Stimulated activated CD4-positive, alpha-beta T cell treated with anti-CD3 and anti-CD28 coated beads, Interleukin-15, amount 100 ng/mL, for 48 hours (primary cell): Measurements from ENCODE around the gene CRYAA.
"Not testable (repeated sequence)": the region's sequence is repeated elsewhere in the genome, so short reads cannot be mapped to it uniquely, and the experiment has no call there.

Source experiments
- DNase-seq, 2 donors: peaks; one replicate each; pipeline ENCODE4 v3.0.0-alpha.2; 2020; ENCODE audit warnings: low read depth in 2 of 2

Gene CRYAA

DNA sequence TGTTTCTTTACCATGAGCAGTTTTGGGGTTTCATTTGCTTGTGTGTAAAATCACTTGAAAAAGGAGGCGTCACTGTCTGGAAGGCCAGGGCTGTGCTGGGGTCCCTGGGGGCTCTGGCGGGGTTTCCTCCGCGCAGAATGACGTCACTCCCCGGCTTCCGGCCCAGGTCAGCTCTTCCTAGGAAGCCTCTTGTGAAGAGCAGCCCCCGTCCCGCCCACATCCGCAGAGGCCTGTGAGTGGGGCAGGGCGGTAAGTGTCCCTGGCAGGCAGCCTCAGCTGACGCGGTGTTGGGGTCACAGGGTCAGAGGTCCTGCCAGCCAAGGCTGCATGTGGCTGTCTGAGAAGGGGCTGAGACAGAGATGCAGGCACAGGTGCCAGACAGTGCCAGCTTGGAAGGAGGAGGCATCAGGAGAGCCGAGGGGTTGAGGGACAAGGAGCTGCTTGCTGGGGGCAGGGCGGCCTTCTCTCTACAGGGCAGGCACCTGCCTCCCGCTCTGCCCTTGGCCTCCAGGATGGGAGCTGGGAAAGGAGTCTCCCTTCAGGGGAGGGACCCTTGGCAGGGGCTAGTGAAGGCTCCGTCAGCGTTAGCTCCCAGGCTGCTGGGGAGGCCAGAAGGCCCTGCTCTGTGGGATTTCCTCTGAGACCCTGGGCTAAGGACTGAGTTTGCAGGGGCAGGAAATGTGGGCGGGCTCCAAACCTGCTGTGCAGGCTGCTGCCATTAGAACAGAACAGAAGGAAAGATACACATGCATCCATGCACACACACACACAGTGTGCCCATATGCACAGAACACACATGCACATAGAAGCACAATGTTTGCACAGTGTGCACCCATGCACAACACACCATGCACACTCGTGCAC, 8.5 kb downstream of the CRYAA start:
- not testable (repeated sequence) for DNase-seq

DNA sequence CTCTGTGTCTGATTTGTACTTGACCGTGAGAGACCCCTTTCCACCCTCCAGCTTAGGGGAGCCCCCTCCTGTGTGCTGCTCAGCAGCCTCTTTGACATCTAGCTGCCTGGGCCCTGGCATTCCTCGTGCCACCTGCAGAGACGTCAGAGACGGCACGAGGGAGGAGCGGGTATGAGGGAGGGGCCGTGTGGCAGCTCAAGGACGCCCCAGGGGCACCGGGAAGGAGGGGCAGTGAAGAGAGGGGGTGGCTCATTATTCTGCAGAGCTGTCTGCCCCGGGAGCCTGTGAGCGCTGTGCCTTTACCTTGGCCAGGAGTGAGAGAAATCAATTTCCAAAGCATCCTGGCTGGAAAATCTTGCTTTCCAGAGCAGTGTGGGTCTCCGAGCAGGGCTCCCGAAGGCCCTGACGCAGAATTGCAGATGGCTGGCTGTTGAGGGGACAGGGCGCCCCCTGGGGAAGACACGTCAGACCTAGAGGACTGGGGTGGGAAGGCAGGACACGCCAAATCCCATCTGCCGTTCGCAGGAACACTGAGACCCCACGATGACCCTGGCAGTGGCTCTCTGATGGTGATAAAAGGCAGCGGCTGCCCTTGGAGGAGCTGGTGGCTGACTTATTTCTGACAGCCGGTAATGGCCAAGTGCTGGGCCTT, 9.5 kb downstream of the CRYAA start:
- not testable (repeated sequence) for DNase-seq

DNA sequence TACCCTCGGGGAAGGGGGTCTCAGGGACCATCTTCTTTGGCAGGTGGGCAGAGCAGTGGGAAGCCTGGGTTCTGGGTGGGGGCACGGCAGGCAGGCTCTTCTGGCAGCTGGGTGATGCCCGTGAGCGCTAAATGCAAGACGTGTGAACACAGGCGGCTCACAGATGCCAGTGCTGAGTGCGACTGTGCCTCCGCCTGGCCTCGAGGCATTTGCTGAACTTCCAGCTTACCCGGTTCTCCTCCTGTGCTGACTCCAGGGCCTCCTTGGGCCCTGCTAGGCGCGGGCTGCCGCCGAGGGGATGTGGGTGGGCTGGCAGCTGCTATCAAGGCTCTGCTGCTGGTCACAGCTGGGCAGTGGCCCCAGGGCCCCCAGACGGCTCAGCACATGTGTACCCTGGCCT, 12.2 kb downstream of the CRYAA start:
- not testable (repeated sequence) for DNase-seq

GRCh38 chr21:43187268-43187667, 18.5 kb downstream of the CRYAA start:
- DNase-seq = not testable (repeated sequence)

GRCh38 chr21:43187715-43188114, 18.9 kb downstream of the CRYAA start:
- no peak for DNase-seq

- no peak for DNase-seq
These were observed 19.4 kb downstream of the CRYAA start for GRCh38 chr21:43188181-43188580.

DNA sequence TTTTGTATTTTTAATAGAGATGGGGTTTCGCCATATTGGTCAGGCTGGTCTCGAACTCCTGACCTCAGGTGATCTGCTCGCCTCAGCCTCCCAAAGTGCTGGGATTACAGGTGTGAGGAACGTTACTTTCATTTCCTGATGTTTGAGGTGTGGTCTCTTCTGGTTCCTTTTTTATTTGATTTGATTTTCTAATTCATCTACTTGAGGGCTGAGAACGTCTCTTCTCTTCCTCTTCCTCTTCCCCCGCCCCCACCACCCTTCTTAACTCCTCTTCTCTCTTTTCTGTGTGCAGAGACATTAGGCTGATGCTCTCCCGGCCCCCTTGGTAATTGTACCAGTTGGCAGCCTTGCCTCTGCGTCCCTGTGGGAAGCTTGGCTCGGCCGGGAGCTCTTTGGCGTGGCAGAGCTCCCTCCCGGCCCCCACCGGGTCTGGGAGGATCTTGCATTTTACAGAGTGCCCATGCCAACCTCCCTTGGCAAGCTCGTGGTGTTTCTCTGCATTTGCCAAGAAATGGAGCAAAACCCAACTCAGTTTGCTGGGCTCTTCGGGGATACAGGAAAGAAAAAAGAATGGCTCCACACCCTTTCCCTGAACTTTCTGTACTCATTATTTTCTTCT, 19.9 kb downstream of the CRYAA start:
- DNase-seq = no peak

GRCh38 chr21:43189936-43190335, 21.1 kb downstream of the CRYAA start:
- no peak for DNase-seq

DNA sequence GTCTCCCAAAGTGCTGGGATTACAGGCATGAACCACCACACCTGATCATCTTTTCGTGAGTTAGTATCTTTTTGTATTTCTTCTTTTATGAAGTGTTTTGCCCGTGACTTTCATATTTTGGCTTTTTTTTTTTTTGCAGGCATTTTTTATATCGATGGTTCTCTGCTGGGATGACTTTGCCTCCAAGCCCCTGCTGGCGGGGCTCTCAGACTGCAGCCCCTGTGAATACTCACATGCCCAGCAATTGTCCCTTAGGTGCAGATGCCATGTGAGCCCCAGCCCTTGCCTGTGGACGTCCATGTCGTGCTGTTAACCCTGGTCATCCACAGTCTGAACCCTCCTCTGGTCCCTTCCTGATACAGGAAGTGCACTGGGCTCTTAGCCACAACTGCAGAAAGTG, 21.7 kb downstream of the CRYAA start:
- DNase-seq = no peak

DNA sequence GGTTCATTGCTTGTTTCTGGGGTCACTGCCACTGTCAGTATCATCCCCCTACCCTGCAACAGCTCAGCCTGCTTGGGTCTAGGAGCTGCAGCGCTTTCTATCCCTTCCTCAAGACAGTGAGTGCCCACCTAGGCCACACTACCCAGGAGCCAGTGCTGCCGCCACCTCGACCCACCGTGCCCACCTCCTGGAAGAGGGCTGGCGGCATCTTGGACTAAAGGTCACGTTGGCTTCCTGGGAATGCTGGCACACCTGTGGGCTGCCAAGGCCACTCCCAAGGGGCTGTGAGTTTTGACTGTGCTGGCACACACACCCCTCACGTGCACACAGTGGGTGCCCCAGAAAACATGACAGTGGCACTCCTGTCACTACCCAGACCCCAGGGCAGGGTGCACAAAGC, 22.1 kb downstream of the CRYAA start:
- no peak for DNase-seq

- no peak for DNase-seq
These were observed 22.7 kb downstream of the CRYAA start for GRCh38 chr21:43191521-43191920.

- DNase-seq = no peak
These were observed 23.2 kb downstream of the CRYAA start for GRCh38 chr21:43191971-43192370.

GRCh38 chr21:43192501-43193081, 23.8 kb downstream of the CRYAA start:
- DNase-seq = no peak

DNA sequence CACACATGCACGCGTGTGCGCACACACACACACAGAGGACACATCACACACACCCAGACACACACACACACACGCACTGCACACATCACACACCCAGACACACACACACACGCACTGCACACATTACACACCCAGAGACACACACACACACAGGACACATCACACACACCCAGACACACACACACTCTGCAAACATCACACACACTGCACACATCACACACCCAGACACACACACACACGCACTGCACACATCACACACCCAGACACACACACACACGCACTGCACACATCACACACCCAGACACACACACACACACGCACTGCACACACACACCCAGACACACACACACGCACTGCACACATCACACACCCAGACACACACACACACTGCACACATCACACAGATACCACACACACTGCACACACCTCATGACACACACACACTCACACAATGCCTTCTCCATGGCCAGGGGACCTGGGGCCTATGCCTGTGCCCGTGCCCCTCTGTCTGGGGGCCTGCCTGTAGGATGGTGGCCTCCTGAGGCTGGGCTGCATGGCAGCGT, 24.4 kb downstream of the CRYAA start:
- DNase-seq = no peak

- no peak for DNase-seq
These were observed 25.0 kb downstream of the CRYAA start for GRCh38 chr21:43193651-43194302.

- DNase-seq = no peak
These were observed 25.7 kb downstream of the CRYAA start for GRCh38 chr21:43194303-43195120.

DNA sequence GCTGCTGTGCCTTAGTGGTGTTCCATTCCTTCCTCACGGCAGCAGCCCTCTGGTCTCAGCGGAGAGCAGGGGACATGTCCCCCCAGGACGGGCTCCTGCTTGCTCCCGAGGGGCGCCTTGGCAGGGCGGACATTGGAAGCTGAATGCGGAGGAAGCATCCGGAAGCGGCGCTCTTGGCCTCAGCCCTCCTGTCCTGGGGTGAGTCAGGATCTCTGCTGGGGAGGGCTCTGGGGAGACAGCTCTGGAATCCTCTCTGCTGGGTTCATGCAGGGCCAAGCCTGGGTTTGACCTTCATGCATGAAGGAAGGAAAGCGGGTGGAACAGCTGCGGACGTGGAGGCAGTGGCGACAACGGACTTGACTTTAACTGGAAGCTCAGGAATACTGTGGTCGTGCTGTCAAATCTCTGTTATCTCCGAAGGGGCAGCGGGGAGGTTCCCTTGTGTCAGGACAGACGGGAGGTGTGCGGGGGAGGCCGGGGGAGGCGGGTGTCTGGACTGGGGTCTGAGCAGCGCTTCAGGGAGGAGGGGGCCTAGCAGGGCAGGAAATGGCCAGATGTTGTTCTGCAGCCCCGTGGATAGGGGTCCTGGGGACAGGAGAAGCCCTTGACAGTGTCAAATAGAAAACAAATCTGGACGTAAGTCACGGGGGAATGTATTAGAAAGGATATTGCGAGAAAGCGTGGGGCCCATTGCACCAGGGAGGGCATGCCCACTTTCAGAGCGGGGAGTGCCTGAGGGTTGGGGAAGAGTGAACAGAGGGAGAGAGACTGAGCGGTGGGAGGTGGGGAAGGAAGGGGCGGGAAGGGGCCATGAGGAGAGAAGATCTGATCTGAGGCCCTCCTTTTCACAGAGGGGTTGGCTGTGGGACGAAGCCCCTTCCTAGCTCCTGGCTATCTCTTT, 26.6 kb downstream of the CRYAA start:
- no peak for DNase-seq

- DNase-seq = no peak
These were observed 28.0 kb downstream of the CRYAA start for GRCh38 chr21:43196826-43197225.

- DNase-seq = no peak
These were observed 29.6 kb downstream of the CRYAA start for GRCh38 chr21:43198376-43198775.

DNA sequence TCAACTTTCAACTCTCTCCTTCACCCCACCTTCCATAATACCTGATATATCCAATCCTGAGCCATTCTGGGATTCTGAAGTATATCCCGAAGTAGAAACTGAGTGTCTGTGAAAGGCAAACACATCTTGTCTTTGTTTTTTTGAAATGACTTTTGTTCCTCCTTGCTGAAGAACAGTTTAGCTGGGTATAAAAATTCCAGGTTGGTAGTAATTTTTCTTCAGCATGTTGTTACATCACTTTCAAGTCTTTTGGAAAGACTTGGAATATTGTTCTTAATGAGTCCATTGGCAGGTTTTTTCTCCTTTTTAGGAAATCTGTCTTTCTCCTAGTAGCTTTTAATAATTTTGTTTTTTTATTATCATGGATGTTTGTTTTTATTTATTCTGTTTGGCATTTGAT, 32.7 kb downstream of the CRYAA start:
- no peak for DNase-seq
